Fibroblast of skin of left biceps (primary cell): ENCODE results near the gene TOP3B.

Source experiments
- DNase-seq, 2 experiments: peaks; one replicate each; pipeline ENCODE4 v3.0.0-alpha.2; 2013; ENCODE audit warnings: low read depth in 2 of 2

The TOP3B gene

GRCh38 chr22:21978564-21979386 is 3.8 kb downstream of the TOP3B start:
- no peak for DNase-seq

GRCh38 chr22:21977814-21978213 is 4.8 kb downstream of the TOP3B start:
- no peak for DNase-seq

- no peak for DNase-seq
These were observed 6.7 kb downstream of the TOP3B start for GRCh38 chr22:21975854-21976345.

- no peak for DNase-seq
These were observed 7.3 kb downstream of the TOP3B start for GRCh38 chr22:21975273-21975672.

GRCh38 chr22:21974058-21974649 is 8.4 kb downstream of the TOP3B start:
- no peak for DNase-seq

GRCh38 chr22:21972806-21973205 is 9.8 kb downstream of the TOP3B start:
- no peak for DNase-seq

GRCh38 chr22:21972293-21972779 is 10.3 kb downstream of the TOP3B start:
- no peak for DNase-seq

GRCh38 chr22:21971858-21972275 is 10.7 kb downstream of the TOP3B start:
- no peak for DNase-seq

GRCh38 chr22:21970800-21971617 is 11.6 kb downstream of the TOP3B start:
- no peak for DNase-seq

GRCh38 chr22:21970037-21970799 is 12.4 kb downstream of the TOP3B start:
- no peak for DNase-seq

- no peak for DNase-seq
These were observed 14.0 kb downstream of the TOP3B start for GRCh38 chr22:21968452-21969129.

- no peak for DNase-seq
These were observed 14.8 kb downstream of the TOP3B start for GRCh38 chr22:21967693-21968271.

GRCh38 chr22:21966643-21967516 is 15.7 kb downstream of the TOP3B start:
- no peak for DNase-seq

- no peak for DNase-seq
These were observed 16.8 kb downstream of the TOP3B start for GRCh38 chr22:21965762-21966288.

GRCh38 chr22:21964918-21965484 is 17.6 kb downstream of the TOP3B start:
- DNase-seq: no peak

GRCh38 chr22:21964234-21964633 is 18.4 kb downstream of the TOP3B start:
- no peak for DNase-seq

- no peak for DNase-seq
These were observed 18.8 kb downstream of the TOP3B start for GRCh38 chr22:21963790-21964211.

GRCh38 chr22:21963286-21963685 is 19.3 kb downstream of the TOP3B start:
- no peak for DNase-seq

GRCh38 chr22:21962655-21962949 is 20.0 kb downstream of the TOP3B start:
- DNase-seq: no peak
